GM21381 (cell line): Measurements from ENCODE around the gene LGI1.
A peak's percentile ranks its signal among the peaks of the same experiment; 100 is the strongest.

Experiments used
- ATAC-seq: cut with Tn5 transposase; IDR thresholded peaks from one replicate; pipeline ENCODE4 v1.9.1; 2021; ENCODE audit warnings: mild to moderate bottlenecking, moderate library complexity; ENCODE audit not compliant: unreplicated experiment

LGI1 gene

DNA sequence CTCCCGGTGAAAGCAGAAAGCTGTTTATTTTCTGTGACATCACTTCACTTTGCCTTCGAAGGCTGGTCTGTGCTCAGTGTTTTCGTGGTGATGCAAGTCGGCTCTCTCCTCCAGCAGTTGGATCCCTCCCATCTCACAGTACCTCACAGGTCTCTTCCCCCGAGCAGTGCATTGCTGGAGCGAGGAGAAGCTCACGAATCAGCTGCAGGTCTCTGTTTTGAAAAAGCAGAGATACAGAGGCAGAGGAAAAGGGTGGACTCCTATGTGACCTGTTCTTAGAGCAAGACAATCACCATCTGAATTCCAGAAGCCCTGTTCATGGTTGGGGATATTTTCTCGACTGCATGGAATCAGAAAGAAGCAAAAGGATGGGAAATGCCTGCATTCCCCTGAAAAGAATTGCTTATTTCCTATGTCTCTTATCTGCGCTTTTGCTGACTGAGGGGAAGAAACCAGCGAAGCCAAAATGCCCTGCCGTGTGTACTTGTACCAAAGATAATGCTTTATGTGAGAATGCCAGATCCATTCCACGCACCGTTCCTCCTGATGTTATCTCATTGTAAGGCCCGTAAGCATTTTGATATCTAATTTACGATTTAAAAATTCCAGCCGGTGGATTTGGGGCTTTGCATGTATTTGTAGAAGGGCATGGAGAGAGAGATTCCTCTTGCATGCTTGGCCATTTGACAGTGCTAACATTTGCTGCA lies at the start of gene LGI1:
TSS of gene LGI1 (plus strand) at position 136 of the 707 bp plus-strand sequence. CDS start at position 345, 209 bp downstream.
- ATAC-seq: no peak

DNA sequence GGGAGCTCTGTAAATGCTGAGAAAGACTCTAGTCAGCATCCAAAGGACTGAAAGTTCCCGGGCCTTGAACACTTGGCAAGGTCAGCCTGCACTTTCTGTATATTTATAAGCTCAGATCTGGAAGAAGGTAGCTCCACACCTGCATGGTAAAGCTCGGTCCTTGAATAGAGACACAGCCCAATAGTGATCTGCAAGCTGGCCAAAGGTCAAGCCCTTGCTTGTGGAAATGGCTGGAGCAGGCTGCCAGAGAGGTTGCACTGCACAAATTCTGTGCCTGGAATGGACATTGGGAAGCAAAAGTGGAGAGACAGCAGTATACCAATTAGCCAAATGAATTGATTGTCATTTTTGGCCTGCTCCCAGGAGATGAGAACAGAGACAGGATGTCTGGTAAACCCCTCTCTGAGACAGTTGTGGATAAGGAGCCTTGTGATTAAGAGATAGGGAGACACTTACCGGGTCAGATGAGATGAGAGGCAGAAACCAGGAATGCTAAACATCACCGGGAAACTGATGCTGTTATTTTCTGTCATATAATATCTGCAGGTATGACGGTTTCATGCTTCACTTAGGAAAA lies 47.3 kb upstream of the LGI1 start:
- ATAC-seq: no peak

DNA sequence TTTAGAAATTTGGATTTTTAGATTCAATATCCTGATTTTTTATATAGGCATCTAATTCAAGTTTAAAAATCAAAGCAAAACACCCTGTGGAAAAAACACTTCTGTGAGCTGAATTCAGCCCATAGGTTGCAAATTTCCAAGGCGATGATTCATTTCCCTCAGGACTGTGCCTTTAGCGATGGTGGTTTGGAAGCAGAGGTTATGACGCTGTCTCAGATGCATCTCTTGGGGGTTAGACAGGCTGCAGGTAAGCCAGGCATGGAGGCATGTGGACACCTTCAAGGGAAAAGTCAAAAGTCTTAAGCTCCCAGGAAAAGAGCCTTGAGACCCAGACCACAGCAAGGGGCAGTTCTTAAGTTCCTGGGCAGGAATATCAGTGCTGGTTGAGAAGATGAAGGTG lies 45.8 kb upstream of the LGI1 start:
- ATAC-seq: no peak

DNA sequence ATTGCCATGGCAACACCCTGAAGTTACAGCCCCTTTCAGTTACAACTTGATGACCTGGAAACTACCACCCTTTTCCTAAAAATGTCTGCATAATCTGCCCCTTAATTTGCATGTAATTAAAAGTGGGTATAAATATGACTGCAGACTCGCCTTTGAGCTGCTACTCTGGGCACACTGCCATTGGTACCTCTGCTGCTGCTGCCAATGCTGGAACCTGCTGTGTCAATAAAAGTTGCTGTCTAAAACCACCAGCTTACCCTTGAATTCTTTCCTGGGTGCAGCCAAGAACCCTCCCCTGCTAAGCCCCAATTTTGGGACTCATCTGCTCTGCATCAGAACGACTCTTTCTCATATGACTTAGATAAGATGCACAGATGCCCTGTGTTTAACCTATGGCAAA lies 45.1 kb upstream of the LGI1 start:
- no peak for ATAC-seq

DNA sequence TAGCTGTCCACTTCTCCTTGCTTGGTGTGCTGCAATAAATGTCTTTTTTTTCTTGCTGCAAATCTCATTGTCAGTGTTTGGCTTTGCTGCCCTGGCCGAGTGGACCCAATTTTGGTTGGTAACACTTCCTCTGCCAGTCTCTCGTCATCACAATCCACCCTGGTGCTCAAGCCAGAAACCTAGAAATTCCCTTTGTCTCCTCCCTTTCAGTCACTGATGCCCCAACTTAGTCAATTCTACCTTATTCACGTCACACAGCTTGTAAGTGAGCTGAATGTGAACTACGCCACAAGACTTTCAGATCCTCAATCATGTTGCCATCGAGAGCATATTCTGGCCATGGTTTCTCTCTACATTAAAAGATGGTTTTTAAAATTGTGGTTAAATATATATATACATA lies 42.4 kb upstream of the LGI1 start:
- ATAC-seq: peak; percentile 91

DNA sequence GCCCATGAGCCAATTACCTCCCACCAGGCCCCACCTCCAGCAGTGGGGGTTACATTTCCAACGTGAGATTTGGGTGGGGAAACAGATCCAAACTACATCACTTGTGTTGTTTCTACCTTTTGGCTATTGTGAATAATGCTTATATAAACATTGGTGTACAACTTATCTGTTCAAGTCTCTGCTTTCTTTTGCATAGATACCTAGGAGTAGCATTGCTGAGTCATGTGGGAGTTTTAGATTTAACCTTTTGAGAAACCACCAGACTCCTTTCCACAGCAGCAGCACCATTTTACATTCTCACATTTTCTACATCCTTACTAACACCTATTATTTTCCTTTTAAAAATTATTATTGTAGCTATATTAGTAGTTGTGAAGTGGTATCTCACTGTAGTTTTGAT lies 41.0 kb upstream of the LGI1 start:
- ATAC-seq: no peak

DNA sequence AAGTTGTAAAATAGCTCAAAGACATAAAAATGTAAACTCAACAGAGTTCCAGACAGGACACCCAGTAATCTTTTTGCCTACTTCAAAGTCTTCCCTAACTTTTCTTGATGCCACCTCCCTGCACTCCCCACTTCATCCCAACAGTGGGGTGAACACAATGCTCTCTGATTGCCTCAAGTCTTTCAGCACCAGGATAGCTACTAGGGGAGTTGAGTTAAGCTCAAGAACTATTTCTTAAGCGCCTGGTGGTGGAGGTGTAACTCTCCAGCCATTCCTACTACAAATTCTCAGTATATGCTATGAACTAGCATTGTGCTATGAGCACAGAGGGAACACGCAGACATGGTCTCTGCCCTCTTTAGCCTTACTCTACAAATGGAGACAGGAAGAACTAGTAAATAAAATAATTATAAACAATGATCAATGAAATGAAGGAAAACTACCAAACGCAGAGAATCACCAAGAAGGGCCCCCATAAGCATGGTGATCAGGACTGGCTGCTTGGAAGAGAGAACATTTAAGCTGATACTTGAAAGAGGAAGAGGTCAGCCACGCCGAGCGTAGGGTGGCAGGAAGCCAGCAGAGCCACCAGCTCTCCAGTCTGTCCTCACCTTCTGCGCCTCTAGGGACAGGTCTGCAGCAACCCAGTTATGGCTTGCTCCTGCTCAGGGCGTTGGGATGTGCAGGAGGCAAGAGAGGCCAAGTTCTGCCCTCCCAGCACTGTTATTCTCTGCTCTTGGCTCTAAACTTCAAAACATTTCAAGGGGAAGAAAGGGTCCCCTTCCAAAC lies 38.6 kb upstream of the LGI1 start:
- ATAC-seq: peak; percentile 56

DNA sequence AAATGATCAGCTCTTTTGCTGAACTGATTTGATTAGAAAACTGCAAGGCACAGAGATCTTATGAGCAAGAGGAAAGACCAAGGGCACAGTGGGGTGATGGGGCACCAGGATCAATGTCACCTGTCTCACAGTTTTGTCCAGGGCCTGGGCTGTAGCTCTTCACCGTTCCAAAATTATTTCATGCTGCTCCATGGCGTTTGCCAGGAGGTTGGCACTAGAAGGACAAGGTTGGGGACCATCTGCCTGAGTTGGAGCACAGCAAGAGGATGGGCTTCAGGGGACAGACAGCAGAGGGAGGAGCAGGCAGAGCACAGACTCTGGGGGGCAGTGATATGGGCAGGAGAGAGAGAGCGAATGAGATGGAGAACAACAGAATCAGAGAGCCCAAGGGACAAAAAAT lies 37.8 kb upstream of the LGI1 start:
- ATAC-seq: no peak

DNA sequence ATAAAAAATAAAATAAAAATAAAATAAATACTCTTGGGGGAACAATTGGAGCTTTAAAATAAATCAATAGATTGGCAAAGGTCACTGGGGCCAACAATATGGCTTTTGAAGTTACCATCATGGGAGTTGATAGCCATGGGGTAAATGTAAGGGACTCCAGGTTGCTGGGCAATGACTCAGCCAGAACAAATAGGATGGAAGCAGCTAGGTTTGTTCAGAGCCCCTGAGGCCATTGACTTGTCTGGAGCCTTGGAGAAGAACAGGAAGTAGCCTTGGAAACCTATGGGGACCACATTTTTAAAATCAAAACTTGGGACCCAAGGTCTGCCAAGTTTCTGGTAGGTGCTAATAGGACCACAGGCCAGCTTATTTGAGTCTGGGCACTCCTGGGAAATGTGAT lies 35.2 kb upstream of the LGI1 start:
- no peak for ATAC-seq

DNA sequence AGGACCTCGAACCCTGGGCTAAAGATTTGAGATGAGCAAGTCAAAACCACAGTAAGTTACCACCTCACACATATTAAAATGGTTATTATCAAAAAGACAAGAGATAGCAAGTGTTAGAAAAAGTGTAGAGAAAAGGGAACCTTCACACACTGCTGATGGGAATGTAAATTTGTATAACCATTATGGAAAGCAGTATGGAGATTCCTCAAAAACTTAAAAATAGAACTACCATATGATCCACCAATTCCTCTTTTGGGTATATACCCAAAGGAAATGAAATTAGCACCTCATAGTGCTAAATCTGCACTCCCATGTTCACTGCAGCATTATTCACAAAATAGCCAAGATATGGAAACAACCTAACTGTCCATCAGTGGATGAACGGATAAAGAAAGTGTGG lies 34.6 kb upstream of the LGI1 start:
- no peak for ATAC-seq

DNA sequence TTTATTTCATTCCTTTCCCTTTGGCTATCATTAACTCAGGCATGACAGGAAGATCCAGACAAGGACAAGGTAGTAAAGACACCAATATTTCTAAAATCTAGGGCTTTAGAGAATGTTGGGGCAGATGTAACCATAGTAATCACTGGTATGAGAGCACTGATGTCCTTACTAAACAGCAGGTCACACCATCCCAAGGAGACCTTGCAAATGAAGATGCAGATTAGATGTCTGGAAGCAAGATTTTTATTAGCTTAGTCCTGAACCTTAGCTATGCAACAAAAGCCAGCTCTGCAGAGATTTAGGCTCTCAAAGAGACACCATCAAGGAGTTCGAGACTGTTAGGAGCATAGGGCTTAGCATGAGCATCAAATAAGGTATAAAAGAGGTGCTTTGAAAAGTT lies 31.7 kb upstream of the LGI1 start:
- no peak for ATAC-seq

DNA sequence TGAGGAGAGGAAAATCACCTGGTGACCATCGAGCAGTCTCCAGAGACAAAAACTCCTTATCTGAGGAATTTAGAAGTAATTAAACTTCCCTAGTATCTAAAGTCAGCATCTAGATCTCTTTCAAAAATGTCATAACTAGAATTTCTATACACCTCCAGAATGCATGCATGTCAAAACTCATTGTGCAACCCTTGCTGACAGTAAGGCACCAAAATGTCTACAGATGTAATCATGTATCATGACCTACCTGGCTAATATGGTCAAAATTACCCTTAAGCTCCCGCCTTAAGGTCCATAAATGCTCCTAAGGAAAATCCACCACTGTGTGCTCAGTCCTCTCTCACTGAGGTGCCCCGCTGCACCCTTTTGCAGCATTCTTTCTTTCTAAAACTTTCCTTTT lies 16.4 kb upstream of the LGI1 start:
- ATAC-seq: no peak

DNA sequence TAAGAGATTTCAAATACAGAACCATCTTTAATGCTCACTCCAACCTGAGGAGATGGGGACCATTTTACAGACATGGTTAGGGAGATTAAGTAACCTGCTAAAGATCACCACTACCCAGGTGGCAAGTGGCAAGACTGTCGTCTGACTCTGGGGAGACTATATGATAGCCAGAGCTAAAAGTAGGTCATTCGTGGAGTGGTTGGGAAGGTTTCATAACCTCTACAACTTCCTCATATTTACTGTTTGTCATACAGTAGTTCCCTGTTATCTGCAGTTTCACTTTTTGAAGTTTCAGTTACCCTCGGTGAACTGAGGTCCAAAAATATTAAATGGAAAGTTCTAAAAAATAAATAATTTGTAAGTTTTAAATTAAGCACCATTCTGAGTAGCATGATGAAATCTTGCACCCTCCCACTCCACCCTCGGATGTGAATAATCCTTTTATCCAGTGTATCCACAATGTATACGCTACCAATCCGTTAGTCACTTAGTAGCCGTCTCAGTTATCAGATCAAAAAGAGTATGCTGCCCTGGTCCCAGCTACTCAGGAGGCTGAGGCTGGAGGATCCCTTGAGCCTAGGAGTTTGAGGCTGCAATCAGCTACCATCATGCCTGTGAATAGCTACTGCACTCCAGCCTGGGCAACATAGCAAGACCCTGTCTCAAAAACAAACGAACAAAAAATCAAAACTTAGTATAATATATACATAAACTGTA lies 14.9 kb upstream of the LGI1 start:
- peak; percentile 89 for ATAC-seq

DNA sequence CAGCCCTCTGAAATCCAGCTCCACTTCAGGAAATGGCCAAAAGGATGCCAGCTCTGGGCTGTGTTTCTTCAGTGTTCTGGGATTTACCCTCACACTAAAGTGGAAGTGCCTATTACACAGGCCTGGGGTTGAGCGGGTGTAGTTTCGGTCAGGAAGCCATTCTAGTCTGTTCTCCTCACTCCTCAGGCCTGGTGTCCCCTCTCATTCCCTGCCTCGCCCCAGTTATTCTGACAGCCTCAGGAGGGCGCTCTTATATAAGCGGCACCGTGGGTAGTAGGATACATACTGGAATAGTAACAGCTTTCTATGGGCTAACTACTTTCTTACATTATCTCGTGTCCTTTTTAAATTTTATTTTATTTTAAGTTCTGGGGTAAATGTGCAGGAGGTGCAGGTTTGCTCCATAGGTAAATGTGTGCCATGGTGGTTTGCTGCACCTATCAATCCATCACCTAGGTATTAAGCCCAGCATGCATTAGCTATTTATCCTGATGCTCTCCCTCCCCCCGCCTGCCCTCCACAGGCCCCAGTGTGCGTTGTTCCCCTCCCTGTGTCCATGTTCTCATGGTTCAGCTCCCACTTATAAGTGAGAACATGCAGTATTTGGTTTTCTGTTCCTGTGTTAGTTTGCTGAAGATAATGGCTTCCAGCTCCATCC lies 12.2 kb upstream of the LGI1 start:
- ATAC-seq: no peak

DNA sequence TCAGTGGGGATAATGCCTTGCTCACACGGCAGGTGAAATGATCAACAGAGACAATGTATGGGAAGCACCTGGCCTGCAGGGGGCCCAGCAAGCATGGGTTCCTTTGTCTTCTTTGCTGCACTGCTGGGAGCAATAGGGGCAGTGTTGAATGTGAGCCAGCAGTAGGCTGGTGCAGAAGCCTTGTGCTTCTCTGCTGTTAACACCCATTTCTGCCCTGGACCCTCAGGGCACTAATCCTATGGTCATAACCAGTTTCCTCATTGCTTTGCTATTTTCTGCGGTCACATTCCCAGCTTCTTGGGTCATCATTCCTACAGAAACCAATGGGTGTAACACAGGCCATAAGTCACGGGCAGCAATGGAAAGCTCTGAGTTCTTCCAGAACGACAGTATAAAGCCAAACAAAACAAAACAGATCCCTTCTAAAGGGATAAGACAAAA lies 10.9 kb upstream of the LGI1 start:
- no peak for ATAC-seq

DNA sequence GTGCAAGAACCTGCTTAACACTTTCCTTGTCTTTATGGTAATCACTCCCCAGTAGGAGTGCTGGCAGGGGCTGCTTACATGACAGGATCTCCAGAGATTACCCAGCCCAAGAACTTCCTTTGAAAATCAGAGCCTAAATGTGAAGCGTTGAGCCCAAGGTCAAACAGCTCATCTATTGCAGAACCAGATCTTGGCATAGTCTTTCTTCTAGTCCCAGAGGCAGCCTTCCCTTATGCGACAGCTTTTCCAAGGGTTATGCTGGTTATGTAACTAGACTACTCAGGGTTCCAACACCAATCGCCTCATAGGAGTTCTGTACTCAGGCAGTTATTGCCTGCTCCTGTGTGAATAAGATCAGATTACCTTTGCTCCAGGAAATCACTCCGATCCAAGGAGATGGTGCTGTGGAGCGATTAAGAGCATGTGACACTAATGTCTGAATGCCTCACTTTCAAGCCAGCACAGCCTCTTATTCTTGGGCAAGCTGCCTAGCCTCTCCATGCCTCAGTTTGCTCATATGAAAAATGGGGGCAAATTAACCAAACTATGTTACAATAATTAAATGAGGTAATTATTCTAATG lies 8.4 kb upstream of the LGI1 start:
- no peak for ATAC-seq

DNA sequence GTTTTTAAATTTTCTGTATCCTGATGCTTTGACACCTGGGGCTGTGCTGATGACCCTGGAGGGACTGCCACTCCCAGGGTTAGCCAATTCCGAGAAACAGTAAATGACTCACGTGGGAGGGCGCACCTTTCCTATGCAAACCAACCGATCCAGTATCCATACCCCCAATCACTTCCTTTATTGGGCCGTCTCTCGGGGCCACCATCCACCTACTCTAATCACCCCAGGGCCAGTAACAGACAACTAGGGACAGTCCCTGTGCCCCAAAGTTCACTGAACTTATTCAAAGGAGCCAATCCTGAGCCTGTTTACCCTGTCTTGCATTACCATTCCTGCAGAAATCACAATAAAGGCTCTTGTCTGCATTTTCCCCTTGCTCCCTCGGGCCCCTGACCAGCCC lies 6.6 kb upstream of the LGI1 start:
- no peak for ATAC-seq

DNA sequence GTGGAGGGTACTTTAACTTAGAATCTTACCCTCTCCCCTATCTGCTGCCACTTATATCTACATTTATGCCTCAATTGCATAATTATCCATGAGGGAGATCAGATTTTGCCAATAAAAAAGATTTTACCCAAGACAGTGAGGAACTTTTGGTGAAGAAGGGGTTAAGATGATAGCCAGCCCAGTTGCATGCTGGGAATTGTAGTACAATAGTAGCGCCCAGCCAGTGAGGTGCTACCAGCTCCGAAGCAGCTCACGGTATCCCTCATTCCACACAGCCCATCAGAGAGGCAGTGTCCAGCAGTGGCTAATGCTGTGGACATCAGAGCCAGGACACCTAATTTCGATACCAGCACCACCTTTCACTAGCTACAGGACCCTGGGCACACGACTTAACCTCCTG lies 5.9 kb upstream of the LGI1 start:
- ATAC-seq: no peak

DNA sequence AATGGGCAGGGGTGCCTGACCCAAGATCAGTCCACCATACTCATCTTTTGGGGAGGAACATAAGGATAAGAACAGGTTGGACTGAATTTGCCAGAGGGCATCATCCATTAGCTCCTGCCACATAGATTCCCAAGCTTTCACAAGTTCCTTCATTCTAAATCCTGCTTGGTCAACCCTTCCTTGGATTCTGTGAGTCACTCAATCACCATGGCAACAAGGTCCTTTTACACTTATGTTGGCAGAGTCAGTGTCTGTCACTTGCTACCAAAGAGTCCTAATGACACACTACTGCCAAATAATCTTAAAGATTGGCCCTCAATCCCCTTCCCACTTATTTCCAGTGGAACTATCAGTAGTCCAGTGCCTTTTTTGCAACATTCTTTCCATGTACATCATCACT lies 5.0 kb upstream of the LGI1 start:
- ATAC-seq: no peak

DNA sequence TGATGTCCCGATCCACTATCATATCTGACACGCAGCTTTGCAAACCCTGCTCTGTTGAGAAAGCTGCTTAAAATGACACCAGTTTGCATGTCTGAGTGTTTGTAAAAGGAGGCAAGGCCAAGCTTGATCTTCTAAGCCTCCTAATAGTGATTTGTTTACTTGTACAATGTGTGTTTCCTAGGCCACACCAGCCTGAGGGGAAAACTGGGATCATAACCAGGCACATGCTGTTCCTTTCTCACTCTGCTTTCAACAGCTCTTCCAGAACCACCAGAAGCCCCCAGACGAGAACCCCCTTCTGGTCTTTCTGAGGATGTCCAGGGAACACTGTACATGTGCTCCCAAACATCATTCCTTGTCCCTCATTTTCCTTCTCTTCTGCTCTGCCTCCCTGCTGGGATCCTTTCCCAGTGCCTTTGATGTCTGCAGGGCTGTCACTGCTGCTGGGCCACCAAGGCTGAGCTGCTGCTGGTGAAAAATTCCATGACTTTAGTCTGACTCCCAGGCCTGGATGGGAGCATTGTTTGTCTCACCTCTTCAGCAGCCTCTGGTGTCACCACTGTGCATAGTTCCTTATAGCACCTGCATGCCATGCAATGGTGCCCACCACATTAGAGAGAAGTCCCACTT lies 4.0 kb upstream of the LGI1 start:
- ATAC-seq: no peak
